Peyer's patch (tissue), 4 donors: ENCODE results near the gene P4HB.

Experiments used
- POLR2A ChIP-seq, 2 donors: fragments of 450-650 bp; IDR thresholded peaks; one replicate each; pipeline ENCODE4 v1.5.1; 2017; ENCODE audit warnings: antibody characterized with exemption in 2 of 2, mild to moderate bottlenecking in 2 of 2, moderate library complexity in 2 of 2
- TF ChIP-seq, protein P1 (sequence below), 6 experiments: fragments of 450-650 bp in 4 of 6; fragments of 200-600 bp in 2 of 6; sonication (generic) in 1 of 6; IDR thresholded peaks; one replicate each; pipeline ENCODE4 v1.5.1; 2017 to 2019; ENCODE audit warnings: antibody characterized with exemption in 6 of 6, mild to moderate bottlenecking in 3 of 6, moderate library complexity in 1 of 6

DNA sequence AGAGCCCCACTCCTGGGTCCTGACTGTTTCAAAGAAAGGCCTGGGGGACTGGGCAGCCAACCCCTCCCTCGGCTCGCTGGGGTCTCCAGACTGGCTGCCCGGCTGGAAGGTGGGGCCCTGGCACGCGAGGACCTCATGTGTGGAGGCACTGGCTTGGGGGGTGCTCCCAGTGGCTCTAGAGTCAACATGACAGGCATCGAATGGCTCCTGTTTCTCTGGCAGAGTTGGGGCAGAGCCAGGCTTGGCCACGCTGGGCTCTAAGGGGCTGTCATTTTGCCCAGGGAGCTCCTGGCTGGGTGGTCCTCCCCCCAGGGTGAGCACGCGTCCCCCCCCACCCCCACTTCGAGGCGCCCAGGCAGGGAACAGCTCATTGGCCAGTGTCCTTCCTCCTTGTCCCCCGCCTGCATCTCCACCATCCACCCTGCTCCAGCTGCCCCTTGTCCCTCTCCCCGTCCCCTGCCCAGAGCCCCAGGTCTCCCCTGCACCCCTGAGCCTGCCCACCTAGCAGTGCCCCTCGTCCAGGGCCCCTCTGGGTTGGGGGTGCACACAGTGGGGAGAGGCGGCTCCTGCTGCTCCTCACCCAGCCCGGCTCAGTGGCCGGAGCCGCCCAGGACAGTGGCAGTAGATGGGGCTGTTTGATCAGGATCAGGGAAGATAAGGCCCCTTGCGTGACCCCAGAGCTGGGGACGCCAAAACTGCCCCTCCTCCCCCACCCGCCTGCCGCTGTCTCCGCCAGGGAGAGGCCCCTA, 53.7 kb downstream of the P4HB start:
- TF ChIP-seq POLR2A (IDR thresholded peaks at IDR 0.05), result no peak
- TF ChIP-seq, protein P1, sequence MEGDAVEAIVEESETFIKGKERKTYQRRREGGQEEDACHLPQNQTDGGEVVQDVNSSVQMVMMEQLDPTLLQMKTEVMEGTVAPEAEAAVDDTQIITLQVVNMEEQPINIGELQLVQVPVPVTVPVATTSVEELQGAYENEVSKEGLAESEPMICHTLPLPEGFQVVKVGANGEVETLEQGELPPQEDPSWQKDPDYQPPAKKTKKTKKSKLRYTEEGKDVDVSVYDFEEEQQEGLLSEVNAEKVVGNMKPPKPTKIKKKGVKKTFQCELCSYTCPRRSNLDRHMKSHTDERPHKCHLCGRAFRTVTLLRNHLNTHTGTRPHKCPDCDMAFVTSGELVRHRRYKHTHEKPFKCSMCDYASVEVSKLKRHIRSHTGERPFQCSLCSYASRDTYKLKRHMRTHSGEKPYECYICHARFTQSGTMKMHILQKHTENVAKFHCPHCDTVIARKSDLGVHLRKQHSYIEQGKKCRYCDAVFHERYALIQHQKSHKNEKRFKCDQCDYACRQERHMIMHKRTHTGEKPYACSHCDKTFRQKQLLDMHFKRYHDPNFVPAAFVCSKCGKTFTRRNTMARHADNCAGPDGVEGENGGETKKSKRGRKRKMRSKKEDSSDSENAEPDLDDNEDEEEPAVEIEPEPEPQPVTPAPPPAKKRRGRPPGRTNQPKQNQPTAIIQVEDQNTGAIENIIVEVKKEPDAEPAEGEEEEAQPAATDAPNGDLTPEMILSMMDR (IDR thresholded peaks at IDR 0.05), result no peak
